GM19351 (cell line): ENCODE results near the gene GABRA4.

Source experiments
- ATAC-seq: cut with Tn5 transposase; IDR thresholded peaks from one replicate; pipeline ENCODE4 v1.9.1; 2021; ENCODE audit warnings: mild to moderate bottlenecking, moderate library complexity; ENCODE audit not compliant: unreplicated experiment

The GABRA4 gene

GRCh38 chr4:46993075-46994006 lies at the start of gene GABRA4:
TSS of gene GABRA4 (minus strand) at chr4:46993581. CDS start at chr4:46993424, 157 bp downstream.
- ATAC-seq, result peak; percentile 58

- ATAC-seq, result no peak
Observed at GRCh38 chr4:47040828-47041227, 47.4 kb upstream of the GABRA4 start.

GRCh38 chr4:47038263-47038662 lies 44.9 kb upstream of the GABRA4 start:
- ATAC-seq, result no peak

GRCh38 chr4:47032405-47033106 lies 39.2 kb upstream of the GABRA4 start:
- peak; percentile 90 for ATAC-seq

- peak; percentile 50 for ATAC-seq
Observed at GRCh38 chr4:47031751-47032404, 38.5 kb upstream of the GABRA4 start.

GRCh38 chr4:47031011-47031678 lies 37.8 kb upstream of the GABRA4 start, which contains the start of gene GABRB1:
TSS of gene GABRB1 (plus strand) at chr4:47031567.
- no peak for ATAC-seq

GRCh38 chr4:47017494-47017893 lies 24.1 kb upstream of the GABRA4 start:
- ATAC-seq, result no peak

GRCh38 chr4:47017081-47017480 lies 23.7 kb upstream of the GABRA4 start:
- no peak for ATAC-seq

GRCh38 chr4:47013373-47013772 lies 20.0 kb upstream of the GABRA4 start:
- no peak for ATAC-seq

DNA sequence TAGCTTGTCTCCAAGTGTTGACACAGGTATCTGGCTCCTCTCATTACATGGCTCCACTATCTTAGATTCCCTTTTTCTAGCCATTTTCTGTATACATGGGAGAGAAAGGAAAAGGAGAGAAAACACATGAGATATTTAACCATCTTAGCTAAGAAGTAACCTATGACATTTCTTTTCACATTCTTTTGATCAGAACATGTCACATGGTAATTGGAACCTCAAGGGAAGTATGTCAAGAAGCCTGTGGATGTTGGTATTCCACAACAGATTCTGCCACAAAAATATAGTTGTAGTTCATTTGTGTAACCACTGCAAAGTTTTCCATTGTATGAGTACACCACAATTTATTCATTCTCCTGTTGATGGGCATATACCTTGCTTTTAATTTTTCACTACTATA lies 19.3 kb upstream of the GABRA4 start:
- ATAC-seq, result no peak

- ATAC-seq, result peak; percentile 92
Observed at GRCh38 chr4:47010912-47011446, 17.6 kb upstream of the GABRA4 start.

- ATAC-seq, result no peak
Observed at GRCh38 chr4:47010347-47010911, 17.0 kb upstream of the GABRA4 start.

DNA sequence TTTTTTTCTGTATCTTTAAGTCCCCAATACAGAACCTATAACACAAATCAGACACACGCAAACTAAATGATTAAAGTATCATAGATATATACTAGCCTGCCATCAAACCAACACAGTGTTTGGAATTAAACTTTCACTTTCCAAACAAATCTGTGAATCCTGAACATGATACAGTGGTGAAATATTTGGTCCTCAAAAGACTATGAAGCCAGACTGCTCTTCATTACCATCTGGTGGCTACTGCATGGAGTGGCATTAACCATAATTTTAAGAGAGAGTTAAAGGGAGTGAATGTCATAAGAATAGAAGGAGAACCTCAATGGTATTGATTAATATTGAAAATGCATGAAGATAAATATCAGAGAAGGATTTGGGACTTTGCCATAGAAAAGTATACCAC lies 9.2 kb upstream of the GABRA4 start:
- peak; percentile 77 for ATAC-seq

- ATAC-seq, result no peak
Observed at GRCh38 chr4:47000406-47000805, 7.0 kb upstream of the GABRA4 start.

GRCh38 chr4:46999566-46999965 lies 6.2 kb upstream of the GABRA4 start:
- ATAC-seq, result no peak

DNA sequence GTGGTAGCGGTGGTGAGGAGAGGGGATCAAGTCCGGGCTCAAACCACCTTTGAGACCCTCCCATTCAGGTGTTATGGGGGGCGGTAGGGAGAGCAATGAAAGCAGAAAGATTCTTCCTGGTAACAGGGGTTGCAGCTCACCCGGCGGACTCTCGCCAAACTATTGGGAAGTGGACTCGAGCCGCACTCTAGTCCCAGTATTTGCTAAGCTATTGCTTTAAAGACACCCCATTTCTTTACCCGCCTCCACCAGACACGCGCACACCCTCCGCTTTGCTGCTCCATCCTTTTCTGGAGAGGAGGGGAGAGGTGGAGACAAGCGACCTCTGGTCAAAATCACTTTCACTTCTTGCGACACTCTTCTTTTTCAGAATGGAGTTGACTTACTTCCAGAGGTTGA lies 625 bp upstream of the GABRA4 start:
- ATAC-seq, result peak; percentile 29

DNA sequence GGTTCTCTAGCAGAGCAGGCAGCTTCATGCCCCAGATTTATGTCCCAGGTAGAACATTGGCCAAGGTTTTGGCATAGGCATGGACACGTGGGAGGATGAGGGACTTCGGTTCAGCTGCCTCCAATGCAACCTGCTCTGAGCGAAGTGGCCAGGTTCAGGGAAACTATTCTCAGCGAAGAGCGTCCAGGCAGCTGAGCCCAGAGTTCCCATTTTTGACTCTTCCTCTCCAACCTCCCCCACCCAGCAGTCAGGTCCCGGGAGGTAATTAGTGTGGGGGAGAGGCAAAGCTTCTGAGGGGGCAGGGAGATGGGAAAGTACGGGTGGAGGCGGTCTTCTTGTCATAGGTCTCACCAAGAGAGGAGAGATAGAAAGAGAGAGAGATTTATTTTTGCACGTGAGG lies 1.0 kb downstream of the GABRA4 start:
- no peak for ATAC-seq

GRCh38 chr4:46986922-46987638 lies 6.3 kb downstream of the GABRA4 start:
- ATAC-seq, result no peak

GRCh38 chr4:46984781-46985180 lies 8.6 kb downstream of the GABRA4 start:
- no peak for ATAC-seq

GRCh38 chr4:46980851-46981250 lies 12.5 kb downstream of the GABRA4 start:
- no peak for ATAC-seq
